Measurements from ENCODE around the gene ALPK1. TPM values are rescaled to one million over a fixed set of nuclear protein-coding genes. Genes with fewer than 3 reads are reported as not detected.

Gene ALPK1
- total RNA-seq, 1 experiment from 2014 or later, result 0.17 TPM

- Mint-ChIP-seq H3K4me1 (peaks cover 20 to 34% of the 10 kb centered on the region in 2 experiments), H3K4me3 (no peak overlapping the region), H3K36me3 (ENCODE audit: insufficient read depth in 1 of 3, low read depth in 3 of 3) (no peaks in the 10 kb centered on the region), H3K9me3 (no peaks in the 10 kb centered on the region), H3K27ac (no peak overlapping the region), H3K27me3 (ENCODE audit: low read depth) (peaks cover 21% of the 10 kb centered on the region)
- Histone ChIP-seq H4K8ac (replicated peaks; ENCODE audit: insufficient read length, low read depth, low read length) (no peak overlapping the region), H3K27ac (ENCODE audit: insufficient read length, low read depth, low read length) (no peak overlapping the region), H3K27me3 (ENCODE audit: insufficient read depth, low read length) (no peaks in the 10 kb centered on the region), H3K79me2 (ENCODE audit: insufficient read depth, low read length) (no peaks in the 10 kb centered on the region), H2BK5ac (ENCODE audit: insufficient read length, low read length) (no peak overlapping the region), H3K4me2 (ENCODE audit: insufficient read depth, insufficient read length, low read length) (no peak overlapping the region), H3K9ac (ENCODE audit: extremely low read depth, insufficient read length, low read length) (no peak overlapping the region), H4K20me1 (ENCODE audit: control insufficient read depth, insufficient read depth, insufficient read length) (no peaks in the 10 kb centered on the region), H3K4ac (ENCODE audit: low read depth, low read length) (no peak overlapping the region), H2BK120ac (ENCODE audit: low read depth, low read length, poor library complexity, severe bottlenecking) (no peak overlapping the region), H3K23ac (ENCODE audit: insufficient read length, low read depth, low read length) (no peak overlapping the region), H3K18ac (ENCODE audit: insufficient read length, low read depth, low read length) (no peak overlapping the region), H4K5ac (ENCODE audit: insufficient read length, low read depth, low read length) (no peak overlapping the region), H3K4me1 (ENCODE audit: insufficient read depth, low read length) (peaks cover 2% of the 10 kb centered on the region; the same call in 1 of the 2 replicates), H3K56ac (ENCODE audit: insufficient read length, low read depth, low read length) (no peak overlapping the region), H3K79me1 (ENCODE audit: insufficient read depth, low read depth, low read length, poor library complexity, severe bottlenecking) (no peaks in the 10 kb centered on the region), H3K9me3 (ENCODE audit: control insufficient read depth, low read depth, low read length) (no peaks in the 10 kb centered on the region), H3K23me2 (ENCODE audit: insufficient read length, low read depth, low read length, poor library complexity, severe bottlenecking) (no peaks in the 10 kb centered on the region), H2AFZ (ENCODE audit: low read length) (no peak overlapping the region), H3K14ac (ENCODE audit: insufficient read depth, low read length) (no peak overlapping the region; the same call in 1 of the 2 replicates), H4K91ac (ENCODE audit: insufficient read length, low read depth, low read length) (no peak overlapping the region), H2BK15ac (ENCODE audit: low read depth, low read length) (no peak overlapping the region), H2BK12ac (ENCODE audit: insufficient read length, low read depth, low read length) (no peak overlapping the region), H2BK20ac (ENCODE audit: low read depth, low read length, poor library complexity, severe bottlenecking) (no peak overlapping the region), H2AK5ac (ENCODE audit: insufficient read length, low read length) (no peak overlapping the region), H3T11ph (ENCODE audit: low read length) (no peak overlapping the region)
- TF ChIP-seq CTCF (conservative IDR thresholded peaks at IDR 0.05), result no peak
- DNase-seq, result no peak
- WGBS (ENCODE audit: extremely low coverage, insufficient read length, low lambda C conversion rate), result no CpG with 5 or more reads among the region's 4 CpGs
Measured at GRCh38 chr4:112402098-112402497, 104.9 kb downstream of the ALPK1 start.

Measured in H9 (cell line).